Endothelial cell (in vitro differentiated cells): ENCODE results near the gene NSUN5. TPM values are rescaled to one million over a fixed set of nuclear protein-coding genes. Genes with fewer than 3 reads are reported as not detected.
"Not testable (repeated sequence)": the region's sequence is repeated elsewhere in the genome, so short reads cannot be mapped to it uniquely, and the experiment has no call there.

Experiments
- DNase-seq: peaks from one replicate; pipeline ENCODE4 v3.0.0; 2021; ENCODE audit warnings: low spot score
- H3K27ac Mint-ChIP-seq: one replicate; pipeline ENCODE4 v1.8.0; 2021; ENCODE audit warnings: mixed read lengths, inconsistent platforms; ENCODE audit not compliant: unreplicated experiment
- H3K27me3 Mint-ChIP-seq: one replicate; pipeline ENCODE4 v1.8.0; 2021; ENCODE audit warnings: mild to moderate bottlenecking, moderate library complexity, mixed read lengths, inconsistent platforms; ENCODE audit not compliant: unreplicated experiment
- H3K36me3 Mint-ChIP-seq: one replicate; pipeline ENCODE4 v1.8.0; 2021; ENCODE audit warnings: mild to moderate bottlenecking, low read depth, mixed read lengths, inconsistent platforms; ENCODE audit not compliant: unreplicated experiment
- H3K4me1 Mint-ChIP-seq: one replicate; pipeline ENCODE4 v1.8.0; 2021; ENCODE audit warnings: mild to moderate bottlenecking, mixed read lengths, inconsistent platforms; ENCODE audit not compliant: unreplicated experiment
- H3K4me3 Mint-ChIP-seq: one replicate; pipeline ENCODE4 v1.8.0; 2021; ENCODE audit warnings: mild to moderate bottlenecking, mixed read lengths, inconsistent platforms; ENCODE audit not compliant: unreplicated experiment
- H3K9me3 Mint-ChIP-seq: one replicate; pipeline ENCODE4 v1.8.0; 2021; ENCODE audit warnings: mixed read lengths, inconsistent platforms; ENCODE audit not compliant: unreplicated experiment
- CTCF ChIP-seq: fragments of 200-600 bp; sonication (generic); IDR thresholded peaks from one replicate; pipeline ENCODE4 v1.5.0; 2021; ENCODE audit warnings: antibody characterized with exemption; ENCODE audit not compliant: unreplicated experiment
- total RNA-seq: library from RNA; stranded (reverse); fragmentation: NEBNext Ultra II Directional; extraction: Animal tissue kit (Norgen Biotek cat#: 25700); gene quantifications from one replicate; pipeline ENCODE4 v1.2.1, GENCODE V29; 2021; ENCODE audit not compliant: unreplicated experiment

Gene NSUN5
- total RNA-seq, 1 donor from 2014 or later = 10.7 TPM

GRCh38 chr7:73316521-73316920 lies 7.9 kb upstream of the NSUN5 start:
- no peak for TF ChIP-seq CTCF
- Mint-ChIP-seq H3K27ac (no peak overlapping the region), H3K9me3 (no peaks in the 10 kb centered on the region), H3K4me1 (no peaks in the 10 kb centered on the region), H3K36me3 (no peaks in the 10 kb centered on the region), H3K4me3 (no peak overlapping the region), H3K27me3 (peaks cover 6% of the 10 kb centered on the region)
- no peak for DNase-seq

- no peak for DNase-seq
- H3K4me3 Mint-ChIP-seq = no peak overlapping the region
- no peaks in the 10 kb centered on the region for H3K9me3 Mint-ChIP-seq
- peaks cover 4% of the 10 kb centered on the region for H3K36me3 Mint-ChIP-seq
- H3K4me1 Mint-ChIP-seq = peaks cover 2% of the 10 kb centered on the region
- H3K27me3 Mint-ChIP-seq = peaks cover 9% of the 10 kb centered on the region
- no peak for TF ChIP-seq CTCF
- no peak overlapping the region for H3K27ac Mint-ChIP-seq
These were observed 5.6 kb upstream of the NSUN5 start for GRCh38 chr7:73314271-73314670.

- Mint-ChIP-seq H3K27me3 (peaks cover 10% of the 10 kb centered on the region), H3K36me3 (peaks cover 8% of the 10 kb centered on the region), H3K27ac (no peak overlapping the region), H3K4me3 (no peak overlapping the region), H3K9me3 (no peaks in the 10 kb centered on the region), H3K4me1 (peaks cover 2% of the 10 kb centered on the region)
- no peak for TF ChIP-seq CTCF
- DNase-seq = no peak
These were observed 4.9 kb upstream of the NSUN5 start for GRCh38 chr7:73313521-73313906.

- Mint-ChIP-seq H3K9me3 (no peaks in the 10 kb centered on the region), H3K4me1 (peaks cover 4% of the 10 kb centered on the region), H3K27ac (no peak overlapping the region), H3K4me3 (no peak overlapping the region), H3K36me3 (peaks cover 8% of the 10 kb centered on the region), H3K27me3 (peaks cover 8% of the 10 kb centered on the region)
- no peak for TF ChIP-seq CTCF
- no peak for DNase-seq
These were observed 4.3 kb upstream of the NSUN5 start for GRCh38 chr7:73312831-73313520.

- H3K4me3 Mint-ChIP-seq, H3K27ac Mint-ChIP-seq, DNase-seq: not testable (repeated sequence)
These were observed 2.8 kb upstream of the NSUN5 start for GRCh38 chr7:73311421-73311820.

More at GRCh38 chr7:73311421-73311820, 2.8 kb upstream of the NSUN5 start:
- Mint-ChIP-seq H3K27me3 (peaks cover 10% of the 10 kb centered on the region), H3K36me3 (peaks cover 14% of the 10 kb centered on the region)
- not testable (repeated sequence) for H3K9me3 Mint-ChIP-seq, H3K4me1 Mint-ChIP-seq
